PFSK-1 (cell line): ENCODE measurements around the gene C10orf143.

ENCODE experiments used
- POLR2AphosphoS5 ChIP-seq: IDR thresholded peaks from 2 replicates; pipeline ENCODE4 v1.6.1; 2012; ENCODE audit warnings: low read depth, mild to moderate bottlenecking, control low read depth, low read length, moderate library complexity
- SIN3A ChIP-seq: IDR thresholded peaks from 2 replicates; pipeline ENCODE4 v1.6.1; 2012; ENCODE audit warnings: mild to moderate bottlenecking, low read length, moderate library complexity, borderline replicate concordance; ENCODE audit not compliant: insufficient read depth
- TAF1 ChIP-seq: IDR thresholded peaks from 2 replicates; pipeline ENCODE4 v1.6.1; 2012; ENCODE audit warnings: low read length, control low read depth, borderline replicate concordance; ENCODE audit not compliant: insufficient read depth
- TF ChIP-seq, protein P1 (sequence below), 2 experiments: IDR thresholded peaks; 2 replicates each; pipeline versions ENCODE4 v1.6.1 to v1.8.0; 2011 to 2012; ENCODE audit warnings: low read depth in 2 of 2, low read length in 2 of 2, control low read depth in 1 of 2, inconsistent platforms in 1 of 2, mild to moderate bottlenecking in 1 of 2, moderate library complexity in 1 of 2; ENCODE audit not compliant: insufficient read depth in 1 of 2

GRCh38 chr10:130112821-130113220, 2.2 kb upstream of the C10orf143 start:
- TF ChIP-seq TAF1 (no peak), SIN3A (no peak), POLR2AphosphoS5 (no peak)
- TF ChIP-seq, protein P1, sequence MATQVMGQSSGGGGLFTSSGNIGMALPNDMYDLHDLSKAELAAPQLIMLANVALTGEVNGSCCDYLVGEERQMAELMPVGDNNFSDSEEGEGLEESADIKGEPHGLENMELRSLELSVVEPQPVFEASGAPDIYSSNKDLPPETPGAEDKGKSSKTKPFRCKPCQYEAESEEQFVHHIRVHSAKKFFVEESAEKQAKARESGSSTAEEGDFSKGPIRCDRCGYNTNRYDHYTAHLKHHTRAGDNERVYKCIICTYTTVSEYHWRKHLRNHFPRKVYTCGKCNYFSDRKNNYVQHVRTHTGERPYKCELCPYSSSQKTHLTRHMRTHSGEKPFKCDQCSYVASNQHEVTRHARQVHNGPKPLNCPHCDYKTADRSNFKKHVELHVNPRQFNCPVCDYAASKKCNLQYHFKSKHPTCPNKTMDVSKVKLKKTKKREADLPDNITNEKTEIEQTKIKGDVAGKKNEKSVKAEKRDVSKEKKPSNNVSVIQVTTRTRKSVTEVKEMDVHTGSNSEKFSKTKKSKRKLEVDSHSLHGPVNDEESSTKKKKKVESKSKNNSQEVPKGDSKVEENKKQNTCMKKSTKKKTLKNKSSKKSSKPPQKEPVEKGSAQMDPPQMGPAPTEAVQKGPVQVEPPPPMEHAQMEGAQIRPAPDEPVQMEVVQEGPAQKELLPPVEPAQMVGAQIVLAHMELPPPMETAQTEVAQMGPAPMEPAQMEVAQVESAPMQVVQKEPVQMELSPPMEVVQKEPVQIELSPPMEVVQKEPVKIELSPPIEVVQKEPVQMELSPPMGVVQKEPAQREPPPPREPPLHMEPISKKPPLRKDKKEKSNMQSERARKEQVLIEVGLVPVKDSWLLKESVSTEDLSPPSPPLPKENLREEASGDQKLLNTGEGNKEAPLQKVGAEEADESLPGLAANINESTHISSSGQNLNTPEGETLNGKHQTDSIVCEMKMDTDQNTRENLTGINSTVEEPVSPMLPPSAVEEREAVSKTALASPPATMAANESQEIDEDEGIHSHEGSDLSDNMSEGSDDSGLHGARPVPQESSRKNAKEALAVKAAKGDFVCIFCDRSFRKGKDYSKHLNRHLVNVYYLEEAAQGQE (IDR thresholded peaks at IDR 0.05; ENCODE audit: insufficient read depth in 1 of 2, low read depth in 2 of 2, low read length in 2 of 2) = no peak
